Mesenteric fat pad (tissue), 1 donor: ENCODE measurements around the gene SATL1. TPM values are rescaled to one million over a fixed set of nuclear protein-coding genes. Genes with fewer than 3 reads are reported as not detected.
"Not testable (repeated sequence)": the region's sequence is repeated elsewhere in the genome, so short reads cannot be mapped to it uniquely, and the experiment has no call there.

ENCODE experiments used
- DNase-seq: peaks from one replicate; pipeline ENCODE4 v3.0.0-alpha.2; 2020; ENCODE audit warnings: low spot score
- total RNA-seq: library from RNA; stranded (reverse); fragmentation: NEBNext Ultra II Directional; extraction: Animal tissue kit (Norgen Biotek cat#: 25700); gene quantifications from one replicate; pipeline ENCODE4 v1.2.1, GENCODE V29; 2021
- donor health status: DM: yes; HTN: yes; CAD: no.

Gene SATL1
- total RNA-seq, 1 donor from 2014 or later, result not detected

- no peak for DNase-seq
Observed at GRCh38 chrX:85109235-85109634, 134.3 kb downstream of the SATL1 start.

- DNase-seq, result no peak
Observed at GRCh38 chrX:85108165-85108564, 135.4 kb downstream of the SATL1 start.

GRCh38 chrX:85107407-85107806, 136.2 kb downstream of the SATL1 start:
- DNase-seq, result no peak

GRCh38 chrX:85089321-85089840, 154.2 kb downstream of the SATL1 start:
- DNase-seq, result no peak

DNA sequence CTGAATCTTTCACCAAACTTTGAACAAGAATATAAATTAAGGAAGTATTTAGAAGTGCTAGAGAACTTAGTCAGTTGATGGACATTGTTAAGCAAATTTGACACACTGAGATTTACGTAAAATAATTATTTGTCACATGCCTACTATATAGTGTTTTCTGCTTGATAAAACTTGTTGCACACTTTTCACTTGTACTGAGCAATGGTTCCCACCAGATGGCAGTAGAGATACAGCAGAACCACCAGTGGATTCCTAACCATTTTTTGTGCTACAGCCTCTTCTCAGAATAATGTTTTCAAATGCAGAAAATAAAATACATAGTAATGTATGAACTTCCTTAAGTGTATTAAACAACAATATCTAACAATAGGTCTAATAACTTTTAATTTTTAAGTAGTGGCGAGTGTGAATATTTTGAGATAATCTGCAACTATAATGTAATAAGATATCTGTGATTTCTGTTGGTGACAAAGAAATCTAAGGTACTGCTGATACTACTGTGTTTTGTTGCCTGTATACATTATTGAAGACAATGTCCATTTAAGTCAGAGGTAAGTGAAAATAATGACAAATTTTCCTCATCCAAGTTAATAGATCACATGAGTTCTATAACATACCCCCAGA, 158.7 kb downstream of the SATL1 start:
- DNase-seq, result no peak

- DNase-seq, result not testable (repeated sequence)
Observed at GRCh38 chrX:85077247-85077646, 166.3 kb downstream of the SATL1 start.

DNA sequence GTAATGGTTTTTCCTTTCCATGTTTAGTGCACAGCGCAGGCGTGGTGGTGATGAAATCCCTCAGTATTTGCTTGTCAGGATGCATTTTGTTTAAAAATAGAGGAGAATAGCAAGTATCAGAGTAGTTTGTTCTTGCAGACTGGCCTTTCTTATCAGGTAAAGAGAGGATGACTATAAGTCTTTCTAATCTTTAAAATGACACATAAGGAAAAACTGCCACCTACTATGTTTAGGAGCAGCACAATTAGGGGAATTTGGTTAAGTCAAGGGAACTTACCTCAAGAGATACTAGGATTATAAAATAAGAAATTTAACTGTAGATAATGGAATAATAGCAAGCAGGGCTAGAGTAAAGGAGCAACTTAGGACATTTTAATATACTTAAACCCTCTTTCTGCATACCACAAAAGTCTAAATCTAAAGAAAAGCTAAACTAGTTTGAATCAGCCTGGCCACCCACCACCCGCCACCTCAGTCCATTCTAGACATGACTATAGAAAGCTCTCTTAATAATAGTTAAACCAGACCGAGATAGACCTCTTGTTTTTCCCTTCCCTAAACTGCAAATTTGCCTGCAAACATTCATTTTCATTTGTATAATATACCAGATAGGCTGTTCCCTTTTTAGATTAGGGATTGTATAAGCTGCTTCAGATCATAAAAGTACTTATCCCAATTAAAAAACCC, 177.9 kb downstream of the SATL1 start:
- no peak for DNase-seq

- no peak for DNase-seq
Observed at GRCh38 chrX:85052636-85053343, 190.8 kb downstream of the SATL1 start.

GRCh38 chrX:85052205-85052604, 191.4 kb downstream of the SATL1 start:
- DNase-seq, result no peak

- no peak for DNase-seq
Observed at GRCh38 chrX:85051627-85052026, 192.0 kb downstream of the SATL1 start.

Other genes starting within 250 kb of the SATL1 start
- 21.8 TPM for gene APOOL, start 239.9 kb downstream of the SATL1 start, total RNA-seq
- 0.84 TPM for gene ZNF711, start 212 bp upstream of the SATL1 start, total RNA-seq
- gene POF1B, start 135.9 kb upstream of the SATL1 start, total RNA-seq, result 0.32 TPM